Calu3 (cell line): ENCODE measurements around the gene PTPRG. TPM values are rescaled to one million over a fixed set of nuclear protein-coding genes. Genes with fewer than 3 reads are reported as not detected.

Experiments
- BruUV-seq: library from RNA; stranded (reverse); fragments of 400-500 nt; replicated peaks from 2 replicates; lab custom pipeline; 2021; lab: Mats Ljungman, UMichigan
- CTCF ChIA-PET: fragments of 300-600 bp; sonication (Branson Sonifier 250); formaldehyde crosslinking; loops from one replicate; lab custom pipeline; 2022; ENCODE audit warnings: antibody characterized with exemption; lab: Charles Lee
- DNase-seq: peaks from one replicate; pipeline ENCODE4 v3.0.0; 2022
- H3K27ac Mint-ChIP-seq: one replicate; pipeline ENCODE4 v1.8.0; 2022; ENCODE audit warnings: mixed read lengths; ENCODE audit not compliant: unreplicated experiment
- H3K27me3 Mint-ChIP-seq: one replicate; pipeline ENCODE4 v1.8.0; 2022; ENCODE audit warnings: mixed read lengths; ENCODE audit not compliant: unreplicated experiment
- H3K36me3 Mint-ChIP-seq: one replicate; pipeline ENCODE4 v1.8.0; 2022; ENCODE audit warnings: mild to moderate bottlenecking, moderate library complexity, mixed read lengths; ENCODE audit not compliant: insufficient read depth, unreplicated experiment
- H3K4me1 Mint-ChIP-seq: one replicate; pipeline ENCODE4 v1.8.0; 2022; ENCODE audit warnings: mild to moderate bottlenecking, low read depth, mixed read lengths; ENCODE audit not compliant: unreplicated experiment
- H3K4me3 Mint-ChIP-seq: one replicate; pipeline ENCODE4 v1.8.0; 2022; ENCODE audit warnings: mild to moderate bottlenecking, low read depth, moderate library complexity, mixed read lengths; ENCODE audit not compliant: unreplicated experiment
- H3K9me3 Mint-ChIP-seq: one replicate; pipeline ENCODE4 v1.8.0; 2022; ENCODE audit warnings: low read depth, mixed read lengths; ENCODE audit not compliant: unreplicated experiment
- intact Hi-C: fragments of 100-400 bp; cut with micrococcal nuclease; formaldehyde crosslinking; loops from one replicate; pipeline ENCODE4 v1.10.0; 2022; ENCODE audit not compliant: unreplicated experiment
- total RNA-seq: library from RNA; stranded (reverse); gene quantifications from 2 replicates; pipeline ENCODE4 v1.2.3, GENCODE V29; 2022
- TF ChIP-seq, protein P1 (sequence below): fragments of 200-600 bp; IDR thresholded peaks from one replicate; pipeline ENCODE4 v1.8.0; 2022; ENCODE audit warnings: antibody characterized with exemption; ENCODE audit not compliant: unreplicated experiment

The PTPRG gene
- total RNA-seq, 1 experiment from 2014 or later, result 0.35 TPM

- CTCF ChIA-PET, result no interaction called here
Measured at GRCh38 chr3:61924090-61924735, 362.8 kb downstream of the PTPRG start.

DNA sequence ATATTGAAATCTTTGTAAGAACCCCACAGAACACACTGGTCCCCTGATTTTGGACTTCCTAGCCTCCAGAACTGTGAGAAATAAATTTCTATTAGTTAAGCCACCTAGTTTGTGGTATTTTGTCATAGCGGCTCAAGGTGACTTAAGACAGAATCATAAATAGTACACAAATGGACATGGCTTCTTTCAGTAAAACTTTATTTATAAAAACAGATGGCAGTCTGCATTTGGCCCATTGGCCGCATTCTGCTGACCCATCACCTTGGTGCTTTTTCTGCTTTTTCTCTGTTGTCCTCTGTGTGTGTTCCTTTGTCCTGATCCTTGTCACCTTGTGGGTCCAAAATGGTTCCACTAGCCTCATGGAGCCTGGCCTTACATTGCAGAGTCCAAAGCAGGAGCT lies 363.6 kb downstream of the PTPRG start:
- Mint-ChIP-seq H3K9me3 (peaks cover 11% of the 10 kb centered on the region), H3K4me1 (no peaks in the 10 kb centered on the region), H3K27ac (no peak overlapping the region), H3K4me3 (no peak overlapping the region), H3K36me3 (no peaks in the 10 kb centered on the region), H3K27me3 (no peaks in the 10 kb centered on the region)
- no peak for DNase-seq
- no TSS peak for BruUV-seq
- TF ChIP-seq, protein P1, sequence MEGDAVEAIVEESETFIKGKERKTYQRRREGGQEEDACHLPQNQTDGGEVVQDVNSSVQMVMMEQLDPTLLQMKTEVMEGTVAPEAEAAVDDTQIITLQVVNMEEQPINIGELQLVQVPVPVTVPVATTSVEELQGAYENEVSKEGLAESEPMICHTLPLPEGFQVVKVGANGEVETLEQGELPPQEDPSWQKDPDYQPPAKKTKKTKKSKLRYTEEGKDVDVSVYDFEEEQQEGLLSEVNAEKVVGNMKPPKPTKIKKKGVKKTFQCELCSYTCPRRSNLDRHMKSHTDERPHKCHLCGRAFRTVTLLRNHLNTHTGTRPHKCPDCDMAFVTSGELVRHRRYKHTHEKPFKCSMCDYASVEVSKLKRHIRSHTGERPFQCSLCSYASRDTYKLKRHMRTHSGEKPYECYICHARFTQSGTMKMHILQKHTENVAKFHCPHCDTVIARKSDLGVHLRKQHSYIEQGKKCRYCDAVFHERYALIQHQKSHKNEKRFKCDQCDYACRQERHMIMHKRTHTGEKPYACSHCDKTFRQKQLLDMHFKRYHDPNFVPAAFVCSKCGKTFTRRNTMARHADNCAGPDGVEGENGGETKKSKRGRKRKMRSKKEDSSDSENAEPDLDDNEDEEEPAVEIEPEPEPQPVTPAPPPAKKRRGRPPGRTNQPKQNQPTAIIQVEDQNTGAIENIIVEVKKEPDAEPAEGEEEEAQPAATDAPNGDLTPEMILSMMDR, result no peak
- intact Hi-C loops, result no loop called here
- CTCF ChIA-PET, result interaction anchor here (0.7 kb wide), 1 partner anchor 10 kb away, joined by 3 read pairs; no protein-coding TSS in a partner anchor

More at GRCh38 chr3:61924090-61924735, 362.8 kb downstream of the PTPRG start:
- Mint-ChIP-seq H3K9me3 (peaks cover 11% of the 10 kb centered on the region), H3K4me1 (no peaks in the 10 kb centered on the region), H3K36me3 (no peaks in the 10 kb centered on the region), H3K4me3 (no peak overlapping the region), H3K27me3 (no peaks in the 10 kb centered on the region), H3K27ac (no peak overlapping the region)
- TF ChIP-seq, protein P1, result no peak
- intact Hi-C loops, result no loop called here
- BruUV-seq, result no TSS peak
- no peak for DNase-seq

DNA sequence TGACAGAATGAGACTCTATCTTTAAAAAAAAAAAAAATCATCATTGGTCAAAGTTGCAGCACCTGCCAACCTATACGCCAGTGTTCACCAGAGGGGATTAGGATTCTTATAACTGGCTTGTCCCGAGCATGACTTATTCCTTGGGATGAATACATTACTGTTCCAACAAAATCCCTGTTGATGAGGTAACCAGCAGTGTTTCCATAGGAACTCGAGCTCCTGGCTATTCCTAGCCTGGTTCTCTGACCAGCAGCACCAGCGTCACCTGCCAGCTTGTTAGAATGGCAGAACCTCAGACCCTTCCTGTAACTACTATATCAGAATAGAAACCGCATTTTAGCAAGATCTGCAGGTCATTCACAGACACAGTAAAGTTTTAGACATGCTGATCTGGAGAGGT lies 364.4 kb downstream of the PTPRG start:
- H3K36me3 Mint-ChIP-seq, result no peaks in the 10 kb centered on the region
- H3K9me3 Mint-ChIP-seq, result peaks cover 11% of the 10 kb centered on the region
- BruUV-seq, result no TSS peak
- no peak overlapping the region for H3K27ac Mint-ChIP-seq
- H3K4me1 Mint-ChIP-seq, result no peaks in the 10 kb centered on the region
- H3K27me3 Mint-ChIP-seq, result no peaks in the 10 kb centered on the region
- H3K4me3 Mint-ChIP-seq, result no peak overlapping the region
- TF ChIP-seq, protein P1, result no peak
- intact Hi-C loops, result no loop called here
- CTCF ChIA-PET, result interaction anchor here (0.7 kb wide), 1 partner anchor 9 kb away, joined by 3 read pairs; no protein-coding TSS in a partner anchor
- no peak for DNase-seq

DNA sequence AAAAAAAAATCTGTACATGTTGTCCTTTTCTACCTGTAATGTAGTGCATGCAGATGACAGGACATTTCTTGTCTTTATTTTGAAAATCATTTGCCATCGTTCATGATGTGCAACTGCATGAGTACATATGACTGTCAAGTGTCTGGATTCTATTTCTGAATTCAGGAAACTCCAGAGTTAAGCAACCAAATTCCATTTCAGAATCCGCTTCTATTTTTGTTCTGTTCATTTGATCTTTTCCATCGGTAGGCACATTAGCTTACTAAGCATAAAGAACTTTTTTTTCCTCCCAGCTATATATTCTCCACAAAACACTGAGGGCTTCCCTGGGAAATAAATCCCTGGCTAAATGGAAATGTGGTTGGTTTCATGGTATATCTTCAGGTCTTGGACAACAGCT lies 365.6 kb downstream of the PTPRG start:
- H3K27ac Mint-ChIP-seq, result no peak overlapping the region
- DNase-seq, result no peak
- H3K9me3 Mint-ChIP-seq, result peaks cover 16% of the 10 kb centered on the region
- intact Hi-C loops, result no loop called here
- H3K4me1 Mint-ChIP-seq, result no peaks in the 10 kb centered on the region
- no peaks in the 10 kb centered on the region for H3K27me3 Mint-ChIP-seq
- BruUV-seq, result no TSS peak
- no peaks in the 10 kb centered on the region for H3K36me3 Mint-ChIP-seq
- CTCF ChIA-PET, result no interaction called here
- TF ChIP-seq, protein P1, result no peak
- no peak overlapping the region for H3K4me3 Mint-ChIP-seq
